ENCODE data around the gene TMEM129. TPM values are rescaled to one million over a fixed set of nuclear protein-coding genes. Genes with fewer than 3 reads are reported as not detected.
A peak's percentile ranks its signal among the peaks of the same experiment; 100 is the strongest.

The TMEM129 gene
- total RNA-seq, 1 donor from 2014 or later: 24.1 TPM

- ATAC-seq (no peak), DNase-seq (ENCODE audit: low spot score) (no peak)
- intact Hi-C loops (cut with DNase I): loop anchor here (5.0 kb wide), 1 partner anchor 155 kb away; no protein-coding TSS in a partner anchor
These were observed 26.5 kb upstream of the TMEM129 start for GRCh38 chr4:1747603-1747967.

- intact Hi-C loops (cut with DNase I): loop anchor here (5.0 kb wide), 1 partner anchor 155 kb away; no protein-coding TSS in a partner anchor
- ATAC-seq (no peak), DNase-seq (ENCODE audit: low spot score) (no peak)
These were observed 25.9 kb upstream of the TMEM129 start for GRCh38 chr4:1746919-1747602.

- intact Hi-C loops (cut with DNase I): loop anchor here (5.0 kb wide), 1 partner anchor 156 kb away; no protein-coding TSS in a partner anchor
- ATAC-seq: peak; percentile 55
- peak; percentile 84 for DNase-seq (ENCODE audit: low spot score)
These were observed 25.2 kb upstream of the TMEM129 start for GRCh38 chr4:1746265-1746691.

- intact Hi-C loops (cut with DNase I): loop anchor here (5.0 kb wide), 1 partner anchor 157 kb away; no protein-coding TSS in a partner anchor
- DNase-seq (ENCODE audit: low spot score) (no peak), ATAC-seq (no peak)
These were observed 24.6 kb upstream of the TMEM129 start for GRCh38 chr4:1745697-1746096.

GRCh38 chr4:1745165-1745564 is 24.0 kb upstream of the TMEM129 start:
- intact Hi-C loops (cut with DNase I): loop anchor here (5.0 kb wide), 1 partner anchor 157 kb away; no protein-coding TSS in a partner anchor
- DNase-seq (ENCODE audit: low spot score) (no peak), ATAC-seq (no peak)

- ATAC-seq: no peak
- DNase-seq (ENCODE audit: low spot score): no peak
- intact Hi-C loops (cut with DNase I): no loop called here
These were observed 23.4 kb upstream of the TMEM129 start for GRCh38 chr4:1744552-1744951.

- DNase-seq (ENCODE audit: low spot score) (no peak), ATAC-seq (no peak)
- intact Hi-C loops (cut with DNase I): no loop called here
These were observed 22.9 kb upstream of the TMEM129 start for GRCh38 chr4:1743975-1744374.

- DNase-seq (ENCODE audit: low spot score): no peak
- no peak for ATAC-seq
- intact Hi-C loops (cut with DNase I): no loop called here
These were observed 22.4 kb upstream of the TMEM129 start for GRCh38 chr4:1743551-1743950.

GRCh38 chr4:1741208-1741607 is 20.1 kb upstream of the TMEM129 start:
- DNase-seq (ENCODE audit: low spot score): no peak
- intact Hi-C loops (cut with DNase I): no loop called here
- ATAC-seq: no peak

- ATAC-seq (no peak), DNase-seq (ENCODE audit: low spot score) (no peak)
- intact Hi-C loops (cut with DNase I): no loop called here
These were observed 19.0 kb upstream of the TMEM129 start for GRCh38 chr4:1740021-1740545.

GRCh38 chr4:1739358-1739757 is 18.2 kb upstream of the TMEM129 start:
- no peak for ATAC-seq
- DNase-seq (ENCODE audit: low spot score): no peak
- intact Hi-C loops (cut with DNase I): no loop called here

- ATAC-seq: no peak
- no peak for DNase-seq (ENCODE audit: low spot score)
- intact Hi-C loops (cut with DNase I): no loop called here
These were observed 17.3 kb upstream of the TMEM129 start for GRCh38 chr4:1738410-1738809.

- ATAC-seq: no peak
- intact Hi-C loops (cut with DNase I): no loop called here
These were observed 16.5 kb upstream of the TMEM129 start for GRCh38 chr4:1737666-1738065.

GRCh38 chr4:1736812-1737211 is 15.7 kb upstream of the TMEM129 start:
- intact Hi-C loops (cut with DNase I): no loop called here
- ATAC-seq: no peak
- no peak for DNase-seq (ENCODE audit: low spot score)

More at GRCh38 chr4:1737666-1738065, 16.5 kb upstream of the TMEM129 start:
- no peak for DNase-seq (ENCODE audit: low spot score)

GRCh38 chr4:1735215-1735614 is 14.1 kb upstream of the TMEM129 start:
- DNase-seq (ENCODE audit: low spot score) (no peak), ATAC-seq (no peak)
- intact Hi-C loops (cut with DNase I): no loop called here

GRCh38 chr4:1732911-1733310 is 11.8 kb upstream of the TMEM129 start:
- no peak for DNase-seq (ENCODE audit: low spot score)
- intact Hi-C loops (cut with DNase I): no loop called here
- no peak for ATAC-seq

- no peak for DNase-seq (ENCODE audit: low spot score)
- intact Hi-C loops (cut with DNase I): no loop called here
- no peak for ATAC-seq
These were observed 10.1 kb upstream of the TMEM129 start for GRCh38 chr4:1731180-1731579.

- ATAC-seq: no peak
- intact Hi-C loops (cut with DNase I): no loop called here
- DNase-seq (ENCODE audit: low spot score): no peak
These were observed 9.5 kb upstream of the TMEM129 start for GRCh38 chr4:1730532-1731135.

- ATAC-seq (no peak), DNase-seq (ENCODE audit: low spot score) (no peak)
- intact Hi-C loops (cut with DNase I): loop anchor here (5.0 kb wide), 1 partner anchor 36 kb away; no protein-coding TSS in a partner anchor
These were observed 7.2 kb upstream of the TMEM129 start for GRCh38 chr4:1728061-1728980.
